HG03354 (cell line): Measurements from ENCODE around the gene GYS1.

Experiments used
- ATAC-seq: cut with Tn5 transposase; IDR thresholded peaks from one replicate; pipeline ENCODE4 v1.9.1; 2021; ENCODE audit warnings: mild to moderate bottlenecking; ENCODE audit not compliant: unreplicated experiment, poor library complexity, severe bottlenecking

The GYS1 gene

GRCh38 chr19:48965806-48966540 is 27.1 kb downstream of the GYS1 start:
- peak; percentile 30 for ATAC-seq

- peak; percentile 62 for ATAC-seq
Measured at GRCh38 chr19:48965040-48965805, 27.9 kb downstream of the GYS1 start, which contains the start of gene FTL. Gene FTL (plus strand): TSS chr19:48965309. CDS start chr19:48965508, 199 bp downstream.

- no peak for ATAC-seq
Measured at GRCh38 chr19:48964205-48965039, 28.7 kb downstream of the GYS1 start.

GRCh38 chr19:48963371-48964204 is 29.5 kb downstream of the GYS1 start:
- ATAC-seq: peak; percentile 28

- ATAC-seq: no peak
Measured at GRCh38 chr19:48962849-48963165, 30.3 kb downstream of the GYS1 start.

GRCh38 chr19:48962029-48962848 is 30.9 kb downstream of the GYS1 start:
- peak; percentile 31 for ATAC-seq

GRCh38 chr19:48961673-48962028 is 31.5 kb downstream of the GYS1 start:
- no peak for ATAC-seq

GRCh38 chr19:48961051-48961649 is 32.0 kb downstream of the GYS1 start:
- ATAC-seq: no peak

GRCh38 chr19:48959341-48960239 is 33.5 kb downstream of the GYS1 start:
- ATAC-seq: no peak

- ATAC-seq: no peak
Measured at GRCh38 chr19:48958006-48958405, 35.1 kb downstream of the GYS1 start.

- ATAC-seq: no peak
Measured at GRCh38 chr19:48955308-48955958, 37.7 kb downstream of the GYS1 start.

GRCh38 chr19:48954595-48955307 is 38.4 kb downstream of the GYS1 start, which contains the start of gene BAX:
Gene BAX (plus strand): TSS chr19:48954875. CDS start chr19:48954929, 54 bp downstream.
- peak; percentile 83 for ATAC-seq

GRCh38 chr19:48953990-48954594 is 39.0 kb downstream of the GYS1 start:
- no peak for ATAC-seq

- no peak for ATAC-seq
Measured at GRCh38 chr19:48953141-48953540, 40.0 kb downstream of the GYS1 start.

GRCh38 chr19:48950830-48951519 is 42.1 kb downstream of the GYS1 start:
- no peak for ATAC-seq
